H1 (cell line): ENCODE measurements around the gene CEP290. TPM values are rescaled to one million over a fixed set of nuclear protein-coding genes. Genes with fewer than 3 reads are reported as not detected.
A peak's percentile ranks its signal among the peaks of the same experiment; 100 is the strongest.

ENCODE experiments used
- CTCF ChIA-PET: fragments of 300-600 bp; sonication (Branson Sonifier 250); formaldehyde crosslinking; loops from one replicate; lab custom pipeline; 2021; ENCODE audit not compliant: partially characterized antibody; lab: Charles Lee
- POLR2A ChIA-PET: fragments of 300-600 bp; sonication (Branson Sonifier 250); formaldehyde crosslinking; loops from one replicate; lab custom pipeline; 2021; ENCODE audit warnings: inconsistent platforms; ENCODE audit not compliant: partially characterized antibody; lab: Charles Lee
- DNase-seq, 2 experiments: peaks; one replicate each; pipeline versions ENCODE4 v3.0.0 to v3.0.0-alpha.2; 2010 to 2022; ENCODE audit warnings: low spot score in 2 of 2, low read depth in 1 of 2, mixed read lengths in 1 of 2
- FAIRE-seq: peaks from 2 replicates; lab custom pipeline; 2011; peaks lifted over from hg19 to GRCh38; lab: Jason Lieb, UNC
- H2AFZ ChIP-seq: 2 replicates; pipeline ENCODE4 v1.8.1; 2012; ENCODE audit warnings: low read length, inconsistent platforms
- H2AK5ac ChIP-seq: 2 replicates; pipeline ENCODE4 v1.6.1; 2013; ENCODE audit warnings: low read depth, low read length
- H2BK120ac ChIP-seq: replicated peaks from 2 replicates; pipeline ENCODE3; 2013; ENCODE audit warnings: low read depth, low read length, inconsistent platforms
- H2BK12ac ChIP-seq: 2 replicates; pipeline ENCODE4 v1.6.1; 2013; ENCODE audit warnings: low read depth, low read length
- H2BK15ac ChIP-seq: 2 replicates; pipeline ENCODE4 v1.6.1; 2013; ENCODE audit warnings: low read length
- H2BK20ac ChIP-seq: 2 replicates; pipeline ENCODE4 v1.6.1; 2013; ENCODE audit warnings: low read length
- H2BK5ac ChIP-seq: 2 replicates; pipeline ENCODE4 v1.6.1; 2013; ENCODE audit warnings: low read depth, low read length
- H3K14ac ChIP-seq: 2 replicates; pipeline ENCODE4 v1.6.1; 2013; ENCODE audit warnings: inconsistent platforms; ENCODE audit not compliant: insufficient read length
- H3K18ac ChIP-seq: 2 replicates; pipeline ENCODE4 v1.6.1; 2013; ENCODE audit warnings: low read length; ENCODE audit errors: extremely low read depth
- H3K23ac ChIP-seq: 2 replicates; pipeline ENCODE4 v1.6.1; 2013; ENCODE audit warnings: inconsistent platforms; ENCODE audit not compliant: insufficient read length
- H3K23me2 ChIP-seq: 2 replicates; pipeline ENCODE4 v1.6.1; 2013; ENCODE audit warnings: low read depth, low read length
- H3K27ac ChIP-seq: 2 replicates; pipeline ENCODE4 v1.6.1; 2011; ENCODE audit warnings: low read depth, low read length, inconsistent platforms
- H3K27me3 ChIP-seq, 4 experiments: replicated peaks in 1 of 4; 1 replicate in 1 of 4; 2 replicates in 3 of 4; pipeline versions ENCODE4 v1.6.1 to v1.8.1; 2011 to 2013; ENCODE audit warnings: low read length in 3 of 4, mild to moderate bottlenecking in 3 of 4, inconsistent platforms in 2 of 4, mixed read lengths in 2 of 4, moderate library complexity in 1 of 4; ENCODE audit not compliant: control insufficient read depth in 3 of 4, insufficient read depth in 3 of 4; ENCODE audit errors: extremely low read depth in 1 of 4
- H3K36me3 ChIP-seq, 4 experiments: 2 replicates each; pipeline versions ENCODE4 v1.6.1 to v1.8.1; 2011 to 2013; ENCODE audit warnings: mild to moderate bottlenecking in 4 of 4, low read length in 3 of 4, moderate library complexity in 2 of 4, control low read depth in 1 of 4, inconsistent platforms in 1 of 4; ENCODE audit not compliant: insufficient read depth in 4 of 4, control insufficient read depth in 2 of 4
- H3K4ac ChIP-seq: replicated peaks from 2 replicates; pipeline ENCODE3; 2013; ENCODE audit warnings: low read length, low read depth, mixed read lengths, inconsistent platforms; ENCODE audit not compliant: insufficient read length
- H3K4me1 ChIP-seq, 4 experiments: replicated peaks in 1 of 4; 1 replicate in 1 of 4; 2 replicates in 3 of 4; pipeline versions ENCODE4 v1.6.1 to v1.8.1; 2011 to 2013; ENCODE audit warnings: low read length in 3 of 4, inconsistent platforms in 2 of 4, mixed read lengths in 1 of 4; ENCODE audit not compliant: insufficient read depth in 4 of 4, control insufficient read depth in 3 of 4
- H3K4me2 ChIP-seq, 2 experiments: 2 replicates each; pipeline versions ENCODE4 v1.6.1 to v1.8.1; 2011 to 2013; ENCODE audit warnings: low read depth in 2 of 2, low read length in 2 of 2, control low read depth in 1 of 2, inconsistent platforms in 1 of 2, mild to moderate bottlenecking in 1 of 2; ENCODE audit not compliant: insufficient read depth in 1 of 2
- H3K4me3 ChIP-seq, 4 experiments: fragments of 200-600, 300-600 bp in 1 of 4; sonication (generic), shearing (Covaris generic), sonication (Bioruptor Twin) in 1 of 4; 2 replicates each; pipeline versions ENCODE4 v1.5.1 to v1.8.1; 2011 to 2016; ENCODE audit warnings: low read length in 4 of 4, low read depth in 3 of 4, control low read depth in 2 of 4, inconsistent platforms in 2 of 4, mild to moderate bottlenecking in 2 of 4, mixed read lengths in 1 of 4, moderate library complexity in 1 of 4; ENCODE audit not compliant: insufficient read depth in 2 of 4; ENCODE audit errors: extremely low read depth in 1 of 4
- H3K56ac ChIP-seq: replicated peaks from 2 replicates; pipeline ENCODE3; 2013; ENCODE audit warnings: low read depth, mild to moderate bottlenecking, mixed read lengths, low read length, inconsistent platforms; ENCODE audit not compliant: insufficient read length
- H3K79me1 ChIP-seq: 2 replicates; pipeline ENCODE4 v1.6.1; 2013; ENCODE audit warnings: low read depth, low read length, control low read depth
- H3K79me2 ChIP-seq, 2 experiments: 2 replicates each; pipeline versions ENCODE4 v1.6.1 to v1.8.1; 2012 to 2013; ENCODE audit warnings: low read length in 2 of 2, mild to moderate bottlenecking in 2 of 2, inconsistent platforms in 1 of 2; ENCODE audit not compliant: insufficient read depth in 2 of 2, control insufficient read depth in 1 of 2
- H3K9ac ChIP-seq, 4 experiments: replicated peaks in 1 of 4; 1 replicate in 1 of 4; 2 replicates in 3 of 4; pipeline versions ENCODE4 v1.6.1 to v1.8.1; 2011 to 2013; ENCODE audit warnings: low read depth in 3 of 4, low read length in 3 of 4, control low read depth in 2 of 4, mild to moderate bottlenecking in 2 of 4, moderate library complexity in 2 of 4, inconsistent platforms in 1 of 4; ENCODE audit errors: extremely low read depth in 1 of 4
- H3K9me3 ChIP-seq, 2 experiments: 2 replicates each; pipeline versions ENCODE4 v1.6.1 to v1.8.1; 2012 to 2013; ENCODE audit warnings: mild to moderate bottlenecking in 2 of 2, moderate library complexity in 2 of 2, control low read depth in 1 of 2, inconsistent platforms in 1 of 2, low read depth in 1 of 2, low read length in 1 of 2, mixed read lengths in 1 of 2; ENCODE audit not compliant: insufficient read depth in 2 of 2
- H4K20me1 ChIP-seq, 2 experiments: replicated peaks in 1 of 2; 2 replicates each; pipeline versions ENCODE3 to v1.8.1; 2011 to 2013; ENCODE audit warnings: inconsistent platforms in 2 of 2, low read length in 2 of 2, mild to moderate bottlenecking in 1 of 2; ENCODE audit not compliant: insufficient read depth in 2 of 2, control insufficient read depth in 1 of 2
- H4K5ac ChIP-seq: 2 replicates; pipeline ENCODE4 v1.6.1; 2013; ENCODE audit warnings: low read length, low read depth, mixed read lengths, inconsistent platforms; ENCODE audit not compliant: insufficient read length
- H4K8ac ChIP-seq: 2 replicates; pipeline ENCODE4 v1.8.0; 2013; ENCODE audit warnings: mild to moderate bottlenecking, moderate library complexity, low read length, inconsistent platforms; ENCODE audit not compliant: insufficient read depth; ENCODE audit errors: extremely low read depth
- H4K91ac ChIP-seq: replicated peaks from 2 replicates; pipeline ENCODE3; 2013; ENCODE audit warnings: low read length, mixed read lengths, inconsistent platforms; ENCODE audit not compliant: insufficient read length
- CBX5 ChIP-seq: fragments of 300-800, 300-1000 bp; sonication (generic); IDR thresholded peaks from 2 replicates; pipeline ENCODE4 v1.7.1; 2016; ENCODE audit warnings: antibody characterized with exemption, low read length, low read depth
- CEBPB ChIP-seq: IDR thresholded peaks from 2 replicates; pipeline ENCODE4 v1.6.1; 2012; ENCODE audit warnings: low read depth, low read length
- WGBS, 2 experiments: shearing (Covaris generic) in 1 of 2; methylation state at CpG; one replicate each; pipeline versions ENCODE4 v1.1.6 to v1.1.7; 2013 to 2015; ENCODE audit warnings: low lambda C conversion rate in 2 of 2, mixed read lengths in 2 of 2, inconsistent platforms in 1 of 2, low coverage in 1 of 2, missing lambda C conversion rate in 1 of 2; ENCODE audit not compliant: insufficient replicate concordance in 2 of 2, insufficient coverage in 1 of 2, insufficient read length in 1 of 2; ENCODE audit errors: extremely low coverage in 1 of 2, missing lambda C conversion rate in 1 of 2; 5-methylcytosine and 5-hydroxymethylcytosine counted together
- polyA plus RNA-seq, 7 experiments: library from polyadenylated mRNA; depleted of rRNA in 3 of 7; stranded (reverse) in 5 of 7; unstranded in 2 of 7; fragments of >200 nt in 5 of 7; fragments of 200-250 nt in 2 of 7; gene quantifications; 1 replicate in 5 of 7; 2 replicates in 1 of 7; 4 replicates in 1 of 7; pipeline versions ENCODE4 v1.2.1 to v1.2.3, GENCODE V29; 2011 to 2013; ENCODE audit warnings: missing spikeins in 2 of 7, mixed read lengths in 2 of 7
- total RNA-seq: library from RNA; stranded (reverse); fragmentation: NEBNext Ultra II Directional; extraction: Animal tissue kit (Norgen Biotek cat#: 25700); gene quantifications from 2 replicates; pipeline ENCODE4 v1.2.1, GENCODE V29; 2021

The CEP290 gene
- total and polyA plus RNA-seq, 2 of the 8 experiments (the other 6 are each of a cell fraction or from before 2014, with no cell fraction given) = 2.1 to 5.9 TPM

DNA sequence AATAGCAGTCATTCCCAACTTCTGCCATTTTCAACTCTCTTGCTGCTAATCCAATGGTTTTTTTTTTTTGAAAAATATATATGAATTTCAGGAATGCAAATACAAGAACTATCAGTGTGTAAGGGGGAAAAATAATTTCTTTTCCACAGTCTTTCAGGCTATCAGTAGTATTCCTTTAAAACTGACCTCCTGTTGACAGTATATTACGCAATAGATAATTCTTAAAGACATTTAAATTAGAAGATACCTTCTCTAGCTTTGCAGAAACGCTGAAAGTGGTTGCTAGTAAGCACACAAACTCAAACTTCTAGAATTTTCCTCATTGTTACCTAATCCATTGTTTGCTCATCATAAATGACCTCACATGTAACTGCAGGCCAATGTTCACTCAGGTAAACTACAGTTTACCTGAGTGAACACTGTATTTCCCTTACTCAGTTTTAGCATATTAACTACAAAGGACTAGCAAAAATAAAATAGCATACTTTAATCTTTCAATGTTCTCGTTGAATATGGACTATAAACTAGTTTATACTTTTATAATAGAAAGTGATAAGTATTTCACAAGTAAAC lies 112.7 kb downstream of the CEP290 start, which contains the start of gene C12orf50:
C12orf50 (minus strand) TSS at position 309 of the 573 bp plus-strand sequence. CDS start 2,439 bp downstream, outside the sequence.
- CTCF ChIA-PET = no interaction called here
- FAIRE-seq = no peak

More for the DNA sequence above, 112.7 kb downstream of the CEP290 start, which contains the start of gene C12orf50:
- Histone ChIP-seq H3K9ac (no peak within 1 kb of the TSS), H2AK5ac (no peak within 1 kb of the TSS), H3K27me3 (no peaks in the 10 kb centered on the region), H4K8ac (no peak within 1 kb of the TSS), H3K4me2 (no peak within 1 kb of the TSS), H3K4me3 (no peak within 1 kb of the TSS), H4K5ac (no peak within 1 kb of the TSS), H2BK5ac (no peak within 1 kb of the TSS), H3K56ac (no peak within 1 kb of the TSS), H2BK120ac (no peak within 1 kb of the TSS), H2BK20ac (no peak within 1 kb of the TSS), H4K20me1 (no peaks in the 10 kb centered on the region), H3K4ac (no peak within 1 kb of the TSS), H3K14ac (no peak within 1 kb of the TSS), H3K23me2 (peaks cover 2% of the 10 kb centered on the region; the same call in 1 of the 2 replicates), H2AFZ (no peak within 1 kb of the TSS), H3K18ac (no peak within 1 kb of the TSS), H3K79me1 (no peaks in the 10 kb centered on the region), H3K4me1 (no peaks in the 10 kb centered on the region), H2BK12ac (no peak within 1 kb of the TSS), H4K91ac (no peak within 1 kb of the TSS), H3K9me3 (peaks cover 0 to 3% of the 10 kb centered on the region in 2 experiments; a peak in 1 of 4 replicates), H3K36me3 (no peaks in the 10 kb centered on the region), H3K79me2 (no peaks in the 10 kb centered on the region), H2BK15ac (no peak within 1 kb of the TSS), H3K27ac (no peak within 1 kb of the TSS), H3K23ac (no peak within 1 kb of the TSS)
- WGBS, 2 experiments = 60% methylated on average over 3 of the region's 3 CpGs; no CpG with 5 or more reads in 1 of the 2 experiments
- POLR2A ChIA-PET = no interaction called here
- DNase-seq = no peak
- TF ChIP-seq CBX5 (no peak), CEBPB (peak; percentile 94)
